Cardiac fibroblast (primary cell): ENCODE measurements around the gene COL27A1.

Source experiments
- DNase-seq, 2 donors: peaks; one replicate each; pipeline versions ENCODE4 v3.0.0 to v3.0.0-alpha.2; 2010; ENCODE audit warnings: low read depth in 2 of 2
- H3K4me3 ChIP-seq, 2 donors: replicated peaks in 1 of 2; 1 replicate in 1 of 2; 2 replicates in 1 of 2; pipeline ENCODE4 v1.5.1; 2011; ENCODE audit warnings: low read depth in 2 of 2, low read length in 2 of 2, mild to moderate bottlenecking in 2 of 2, moderate library complexity in 1 of 2
- TF ChIP-seq, protein P1 (sequence below): IDR thresholded peaks from one replicate; pipeline ENCODE4 v1.5.1; 2011; ENCODE audit warnings: low read depth, mild to moderate bottlenecking, low read length, inconsistent platforms

Gene COL27A1

DNA sequence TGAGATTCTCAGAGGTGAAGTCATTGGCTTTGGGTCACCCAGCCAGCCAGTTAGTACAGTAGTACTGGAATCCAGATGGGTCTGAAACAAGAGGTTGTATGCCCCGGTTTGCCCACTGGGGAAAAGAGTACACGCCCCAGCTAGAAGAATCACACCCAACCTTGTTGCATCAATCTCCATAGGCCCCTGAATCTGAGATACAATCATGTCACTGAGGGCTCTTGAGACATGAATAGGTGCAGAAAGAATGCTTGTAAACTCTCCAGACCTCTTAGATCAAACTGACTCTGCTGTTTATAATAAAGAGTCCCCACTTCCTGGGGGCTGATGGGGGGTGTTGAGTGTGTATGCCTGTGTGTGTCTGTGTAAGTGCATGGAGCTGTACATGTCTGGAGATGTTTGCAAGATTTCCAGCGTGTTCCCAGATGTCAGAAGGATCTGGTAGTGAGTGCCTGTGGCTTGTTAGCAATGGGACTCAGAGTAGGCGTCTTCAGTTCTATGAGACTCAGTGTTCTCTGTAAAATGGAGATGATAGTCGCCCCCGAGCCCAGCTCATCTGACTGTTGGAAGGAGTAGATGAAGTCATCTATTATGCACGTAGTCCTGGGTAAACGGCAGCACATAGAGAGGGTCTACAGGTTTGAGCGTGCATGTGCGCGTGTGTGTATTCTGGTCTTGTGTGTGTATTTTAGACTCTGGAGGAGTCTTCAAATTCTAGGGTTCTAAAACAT is 48.2 kb downstream of the COL27A1 start:
- TF ChIP-seq, protein P1, sequence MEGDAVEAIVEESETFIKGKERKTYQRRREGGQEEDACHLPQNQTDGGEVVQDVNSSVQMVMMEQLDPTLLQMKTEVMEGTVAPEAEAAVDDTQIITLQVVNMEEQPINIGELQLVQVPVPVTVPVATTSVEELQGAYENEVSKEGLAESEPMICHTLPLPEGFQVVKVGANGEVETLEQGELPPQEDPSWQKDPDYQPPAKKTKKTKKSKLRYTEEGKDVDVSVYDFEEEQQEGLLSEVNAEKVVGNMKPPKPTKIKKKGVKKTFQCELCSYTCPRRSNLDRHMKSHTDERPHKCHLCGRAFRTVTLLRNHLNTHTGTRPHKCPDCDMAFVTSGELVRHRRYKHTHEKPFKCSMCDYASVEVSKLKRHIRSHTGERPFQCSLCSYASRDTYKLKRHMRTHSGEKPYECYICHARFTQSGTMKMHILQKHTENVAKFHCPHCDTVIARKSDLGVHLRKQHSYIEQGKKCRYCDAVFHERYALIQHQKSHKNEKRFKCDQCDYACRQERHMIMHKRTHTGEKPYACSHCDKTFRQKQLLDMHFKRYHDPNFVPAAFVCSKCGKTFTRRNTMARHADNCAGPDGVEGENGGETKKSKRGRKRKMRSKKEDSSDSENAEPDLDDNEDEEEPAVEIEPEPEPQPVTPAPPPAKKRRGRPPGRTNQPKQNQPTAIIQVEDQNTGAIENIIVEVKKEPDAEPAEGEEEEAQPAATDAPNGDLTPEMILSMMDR = no peak
- H3K4me3 ChIP-seq = no peak overlapping the region
- no peak for DNase-seq

DNA sequence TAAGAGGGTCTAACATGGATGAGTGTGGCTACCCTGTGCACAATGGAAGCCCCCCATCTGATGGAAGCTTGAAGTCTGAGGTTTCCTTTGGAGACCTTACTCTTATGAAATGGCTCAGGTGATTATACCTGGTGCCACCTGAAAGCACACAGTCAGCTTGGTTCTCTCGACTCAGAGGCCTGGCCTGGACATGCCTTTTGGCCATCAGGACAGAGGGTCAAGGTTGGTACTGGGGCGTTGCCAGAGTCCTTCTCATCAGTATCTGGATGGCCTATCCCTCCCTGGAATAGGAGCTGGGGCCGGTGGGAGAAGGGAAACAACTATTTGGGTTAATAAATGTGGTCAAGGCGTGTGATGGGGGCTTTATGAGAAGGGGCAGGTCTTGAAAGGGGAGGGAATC is 48.9 kb downstream of the COL27A1 start:
- no peak for DNase-seq
- TF ChIP-seq, protein P1 = no peak
- no peak overlapping the region for H3K4me3 ChIP-seq

DNA sequence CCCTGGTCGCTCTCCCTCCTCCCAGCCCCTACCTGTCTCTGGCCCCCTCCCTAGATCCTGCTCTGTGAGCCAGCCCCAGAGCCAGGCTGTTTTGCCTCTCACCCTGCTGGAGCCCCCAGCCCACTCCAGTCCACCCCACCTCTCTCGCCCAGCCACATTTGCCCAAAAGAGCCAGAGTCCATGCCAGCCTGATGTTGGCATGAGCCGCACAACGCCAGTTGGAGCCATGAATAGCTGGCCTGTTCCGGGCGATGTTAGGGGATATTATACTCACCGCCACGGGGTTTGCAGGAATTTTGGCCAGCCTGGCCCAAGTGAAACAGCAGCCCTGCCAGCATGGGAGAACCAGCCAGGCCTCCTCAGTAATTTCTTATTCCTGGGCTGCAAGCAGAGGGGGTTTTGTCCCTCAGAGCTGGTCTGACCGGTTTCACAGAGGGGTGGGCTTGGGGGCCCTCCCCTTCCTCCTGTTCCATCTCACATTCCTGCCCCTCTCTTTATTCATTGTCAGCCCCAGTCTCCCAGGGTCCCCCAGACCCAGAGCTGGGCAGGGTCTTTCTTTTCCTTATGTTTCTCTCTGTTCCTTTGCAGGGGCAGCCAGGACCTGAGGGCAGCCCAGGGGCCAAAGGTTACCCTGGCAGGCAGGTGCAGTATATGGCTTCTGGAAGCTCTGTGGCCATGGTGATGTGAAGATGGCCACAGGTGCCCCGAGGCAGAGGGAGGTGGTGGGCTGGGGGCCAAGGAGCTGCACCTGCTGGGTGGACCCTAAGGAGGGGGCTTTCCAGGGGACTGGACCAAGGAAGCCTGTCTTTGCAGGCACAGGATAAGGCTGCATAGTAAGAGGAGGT is 50.1 kb downstream of the COL27A1 start:
- no peak overlapping the region for H3K4me3 ChIP-seq
- no peak for DNase-seq
- TF ChIP-seq, protein P1 = no peak

GRCh38 chr9:114206221-114206789 is 51.0 kb downstream of the COL27A1 start:
- no peak overlapping the region for H3K4me3 ChIP-seq
- TF ChIP-seq, protein P1 = no peak
- DNase-seq = no peak

DNA sequence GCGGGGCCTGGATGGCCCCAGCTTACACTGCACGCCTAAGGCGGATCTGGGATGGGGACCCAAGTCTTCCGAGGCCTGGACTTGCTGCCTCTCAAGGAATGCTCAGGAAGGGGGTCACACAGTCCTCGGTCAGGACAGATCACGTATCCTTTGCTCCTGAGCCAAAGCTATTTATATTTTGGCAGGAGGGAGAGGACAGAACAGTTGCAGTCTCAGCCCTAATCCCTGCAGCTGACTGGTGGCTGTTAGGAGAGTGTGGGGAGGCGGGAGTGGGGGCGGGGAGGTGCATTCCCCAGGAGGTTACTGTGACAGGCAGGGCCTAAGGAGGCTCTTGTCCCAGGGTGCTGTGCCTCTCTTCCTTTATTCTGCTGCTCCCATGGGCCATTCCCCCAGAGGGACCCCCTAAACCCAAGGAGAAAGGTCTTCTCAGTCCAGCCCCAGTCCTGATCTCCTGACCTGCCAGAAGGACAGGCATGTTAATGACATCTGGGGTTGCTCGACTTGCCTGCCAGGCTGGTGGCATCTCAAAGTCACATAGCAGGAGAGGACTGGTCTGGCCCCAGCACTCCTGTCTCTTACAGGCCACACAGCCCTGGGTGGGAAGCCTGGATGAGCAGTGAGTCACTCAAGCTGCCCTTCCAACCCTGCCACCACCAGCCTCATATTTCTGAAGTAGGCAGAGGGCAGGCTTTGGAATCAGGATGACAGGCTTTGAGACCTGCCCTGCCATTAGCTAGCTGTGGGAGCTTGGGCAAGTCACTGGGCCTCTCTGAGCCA is 51.9 kb downstream of the COL27A1 start:
- TF ChIP-seq, protein P1 = no peak
- H3K4me3 ChIP-seq = no peak overlapping the region
- DNase-seq = peak in 1 of 2 donors; percentile 16

DNA sequence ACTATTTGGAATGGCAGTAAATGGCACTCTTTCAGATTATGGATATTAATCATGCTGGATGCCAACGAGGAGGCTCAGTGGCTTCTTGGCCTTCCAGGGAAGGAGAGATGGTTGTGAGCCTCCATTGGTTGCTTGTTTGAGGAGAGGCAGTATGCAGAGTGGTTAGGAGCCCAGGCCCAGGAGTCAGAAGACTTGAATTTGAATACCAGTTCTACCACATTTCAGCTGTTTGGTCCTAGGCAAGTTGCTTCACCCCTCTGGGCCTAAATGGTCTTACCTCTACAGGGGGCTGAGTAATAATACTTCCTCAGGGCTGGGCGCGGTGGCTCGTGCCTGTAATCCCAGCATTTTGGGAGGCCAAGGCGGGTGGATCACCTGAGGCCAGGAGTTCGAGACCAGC is 52.5 kb downstream of the COL27A1 start:
- no peak for DNase-seq
- TF ChIP-seq, protein P1 = no peak
- H3K4me3 ChIP-seq = no peak overlapping the region
